WTC11 (cell line): Measurements from ENCODE around the gene HDGF.

Experiments
- ESRRA ChIP-seq: sonication (generic); formaldehyde crosslinking; IDR thresholded peaks from 2 replicates; pipeline ENCODE4 v1.8.1; 2022; ENCODE audit warnings: mild to moderate bottlenecking, missing genetic modification reagents, borderline replicate concordance
- HMGXB4 ChIP-seq: sonication (generic); formaldehyde crosslinking; IDR thresholded peaks from 2 replicates; pipeline ENCODE4 v1.8.1; 2023; ENCODE audit warnings: mild to moderate bottlenecking, moderate library complexity, missing genetic modification reagents
- MAX ChIP-seq: sonication (generic); formaldehyde crosslinking; IDR thresholded peaks from 2 replicates; pipeline ENCODE4 v1.8.0; 2022; ENCODE audit warnings: mild to moderate bottlenecking, missing genetic modification reagents
- NFE2L1 ChIP-seq: sonication (generic); formaldehyde crosslinking; IDR thresholded peaks from 2 replicates; pipeline ENCODE4 v1.8.1; 2023; ENCODE audit warnings: missing genetic modification reagents
- TCF7 ChIP-seq: sonication (generic); formaldehyde crosslinking; IDR thresholded peaks from 2 replicates; pipeline ENCODE4 v1.8.0; 2022; ENCODE audit warnings: mild to moderate bottlenecking, low read depth, missing genetic modification reagents, moderate library complexity
- TEAD4 ChIP-seq: sonication (generic); formaldehyde crosslinking; IDR thresholded peaks from 2 replicates; pipeline ENCODE4 v1.8.0; 2022; ENCODE audit warnings: mild to moderate bottlenecking, missing genetic modification reagents
- TP53 ChIP-seq: sonication (generic); formaldehyde crosslinking; IDR thresholded peaks from 2 replicates; pipeline ENCODE4 v1.8.1; 2023; ENCODE audit warnings: mild to moderate bottlenecking, missing genetic modification reagents
- USF1 ChIP-seq: sonication (generic); formaldehyde crosslinking; IDR thresholded peaks from 2 replicates; pipeline ENCODE4 v1.8.0; 2022; ENCODE audit warnings: mild to moderate bottlenecking, missing genetic modification reagents
- TF ChIP-seq, protein P1 (sequence below): fragments of 200-600 bp; IDR thresholded peaks from 2 replicates; pipeline ENCODE4 v1.8.0; 2022; ENCODE audit warnings: antibody characterized with exemption
- TF ChIP-seq, protein P2 (sequence below): sonication (generic); formaldehyde crosslinking; IDR thresholded peaks from 2 replicates; pipeline ENCODE4 v1.8.1; 2022; ENCODE audit warnings: low read depth, missing genetic modification reagents, borderline replicate concordance
- TF ChIP-seq, protein P3 (sequence below): sonication (generic); formaldehyde crosslinking; IDR thresholded peaks from 2 replicates; pipeline ENCODE4 v1.8.1; 2023; ENCODE audit warnings: mild to moderate bottlenecking, missing genetic modification reagents

GRCh38 chr1:156775799-156776198 is 24.3 kb upstream of the HDGF start:
- TF ChIP-seq NFE2L1 = no peak
- TF ChIP-seq ESRRA = no peak
- TF ChIP-seq, protein P1, sequence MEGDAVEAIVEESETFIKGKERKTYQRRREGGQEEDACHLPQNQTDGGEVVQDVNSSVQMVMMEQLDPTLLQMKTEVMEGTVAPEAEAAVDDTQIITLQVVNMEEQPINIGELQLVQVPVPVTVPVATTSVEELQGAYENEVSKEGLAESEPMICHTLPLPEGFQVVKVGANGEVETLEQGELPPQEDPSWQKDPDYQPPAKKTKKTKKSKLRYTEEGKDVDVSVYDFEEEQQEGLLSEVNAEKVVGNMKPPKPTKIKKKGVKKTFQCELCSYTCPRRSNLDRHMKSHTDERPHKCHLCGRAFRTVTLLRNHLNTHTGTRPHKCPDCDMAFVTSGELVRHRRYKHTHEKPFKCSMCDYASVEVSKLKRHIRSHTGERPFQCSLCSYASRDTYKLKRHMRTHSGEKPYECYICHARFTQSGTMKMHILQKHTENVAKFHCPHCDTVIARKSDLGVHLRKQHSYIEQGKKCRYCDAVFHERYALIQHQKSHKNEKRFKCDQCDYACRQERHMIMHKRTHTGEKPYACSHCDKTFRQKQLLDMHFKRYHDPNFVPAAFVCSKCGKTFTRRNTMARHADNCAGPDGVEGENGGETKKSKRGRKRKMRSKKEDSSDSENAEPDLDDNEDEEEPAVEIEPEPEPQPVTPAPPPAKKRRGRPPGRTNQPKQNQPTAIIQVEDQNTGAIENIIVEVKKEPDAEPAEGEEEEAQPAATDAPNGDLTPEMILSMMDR = no peak
- no peak for TF ChIP-seq TCF7 (CRISPR knock-in tag)
- TF ChIP-seq, protein P2, sequence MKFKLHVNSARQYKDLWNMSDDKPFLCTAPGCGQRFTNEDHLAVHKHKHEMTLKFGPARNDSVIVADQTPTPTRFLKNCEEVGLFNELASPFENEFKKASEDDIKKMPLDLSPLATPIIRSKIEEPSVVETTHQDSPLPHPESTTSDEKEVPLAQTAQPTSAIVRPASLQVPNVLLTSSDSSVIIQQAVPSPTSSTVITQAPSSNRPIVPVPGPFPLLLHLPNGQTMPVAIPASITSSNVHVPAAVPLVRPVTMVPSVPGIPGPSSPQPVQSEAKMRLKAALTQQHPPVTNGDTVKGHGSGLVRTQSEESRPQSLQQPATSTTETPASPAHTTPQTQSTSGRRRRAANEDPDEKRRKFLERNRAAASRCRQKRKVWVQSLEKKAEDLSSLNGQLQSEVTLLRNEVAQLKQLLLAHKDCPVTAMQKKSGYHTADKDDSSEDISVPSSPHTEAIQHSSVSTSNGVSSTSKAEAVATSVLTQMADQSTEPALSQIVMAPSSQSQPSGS (CRISPR knock-in tag) = no peak
- no peak for TF ChIP-seq TEAD4 (CRISPR knock-in tag)
- TF ChIP-seq, protein P3, sequence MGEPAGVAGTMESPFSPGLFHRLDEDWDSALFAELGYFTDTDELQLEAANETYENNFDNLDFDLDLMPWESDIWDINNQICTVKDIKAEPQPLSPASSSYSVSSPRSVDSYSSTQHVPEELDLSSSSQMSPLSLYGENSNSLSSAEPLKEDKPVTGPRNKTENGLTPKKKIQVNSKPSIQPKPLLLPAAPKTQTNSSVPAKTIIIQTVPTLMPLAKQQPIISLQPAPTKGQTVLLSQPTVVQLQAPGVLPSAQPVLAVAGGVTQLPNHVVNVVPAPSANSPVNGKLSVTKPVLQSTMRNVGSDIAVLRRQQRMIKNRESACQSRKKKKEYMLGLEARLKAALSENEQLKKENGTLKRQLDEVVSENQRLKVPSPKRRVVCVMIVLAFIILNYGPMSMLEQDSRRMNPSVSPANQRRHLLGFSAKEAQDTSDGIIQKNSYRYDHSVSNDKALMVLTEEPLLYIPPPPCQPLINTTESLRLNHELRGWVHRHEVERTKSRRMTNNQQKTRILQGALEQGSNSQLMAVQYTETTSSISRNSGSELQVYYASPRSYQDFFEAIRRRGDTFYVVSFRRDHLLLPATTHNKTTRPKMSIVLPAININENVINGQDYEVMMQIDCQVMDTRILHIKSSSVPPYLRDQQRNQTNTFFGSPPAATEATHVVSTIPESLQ (CRISPR knock-in tag) = no peak
- TF ChIP-seq USF1 = no peak
- no peak for TF ChIP-seq TP53 (CRISPR knock-in tag)
- no peak for TF ChIP-seq MAX (CRISPR knock-in tag)
- no peak for TF ChIP-seq HMGXB4
